GM23338 (cell line): ENCODE data around the gene SELENOK. TPM values are rescaled to one million over a fixed set of nuclear protein-coding genes. Genes with fewer than 3 reads are reported as not detected.

Experiments used
- ATAC-seq: fragments of 200-7000 bp; cut with Tn5 transposase; 3 replicates; pipeline ENCODE4 v1.9.1; 2020
- DNase-seq: peaks from one replicate; pipeline ENCODE4 v3.0.0-alpha.2; 2015; ENCODE audit warnings: low spot score
- H2AFZ ChIP-seq: fragments of 200-600 bp; sonication (generic); 2 replicates; pipeline ENCODE4 v1.8.0; 2016; ENCODE audit warnings: antibody characterized with exemption, mild to moderate bottlenecking, moderate library complexity
- H3F3A ChIP-seq: fragments of 200-600 bp; sonication (generic); replicated peaks from 2 replicates; pipeline ENCODE4 v1.8.0; 2017; ENCODE audit warnings: antibody characterized with exemption, mixed run types, low read depth
- H3K27ac ChIP-seq: fragments of 200-600 bp; sonication (generic); 2 replicates; pipeline ENCODE4 v1.6.1; 2016; ENCODE audit warnings: low read depth
- H3K27me3 ChIP-seq: fragments of 200-600 bp; sonication (generic); 2 replicates; pipeline ENCODE4 v1.8.0; 2016; ENCODE audit warnings: mild to moderate bottlenecking, mixed run types, moderate library complexity; ENCODE audit not compliant: insufficient read depth
- H3K36me3 ChIP-seq: fragments of 200-600 bp; sonication (generic); 2 replicates; pipeline ENCODE4 v1.8.0; 2016; ENCODE audit warnings: mild to moderate bottlenecking; ENCODE audit not compliant: insufficient read depth
- H3K4me1 ChIP-seq: fragments of 200-600 bp; sonication (generic); 2 replicates; pipeline ENCODE4 v1.8.0; 2016; ENCODE audit warnings: mild to moderate bottlenecking, moderate library complexity; ENCODE audit not compliant: insufficient read depth
- H3K4me2 ChIP-seq: fragments of 200-600 bp; sonication (generic); 2 replicates; pipeline ENCODE4 v1.7.1; 2017; ENCODE audit warnings: mixed run types
- H3K4me3 ChIP-seq: fragments of 200-600 bp; sonication (generic); 2 replicates; pipeline ENCODE4 v1.6.1; 2016; ENCODE audit warnings: mixed run types
- H3K79me2 ChIP-seq: fragments of 200-600 bp; sonication (generic); replicated peaks from 2 replicates; pipeline ENCODE4 v1.8.0; 2017; ENCODE audit warnings: mild to moderate bottlenecking; ENCODE audit not compliant: insufficient read depth
- H3K9me2 ChIP-seq: fragments of 200-600 bp; sonication (generic); 2 replicates; pipeline ENCODE4 v1.8.0; 2017; ENCODE audit not compliant: insufficient read depth
- H4K20me1 ChIP-seq: fragments of 200-600 bp; sonication (generic); replicated peaks from 2 replicates; pipeline ENCODE4 v1.8.0; 2017; ENCODE audit warnings: mild to moderate bottlenecking; ENCODE audit not compliant: insufficient read depth
- H3K27ac Mint-ChIP-seq: 2 replicates; pipeline ENCODE4 v1.8.0; 2020; ENCODE audit warnings: inconsistent platforms, mild to moderate bottlenecking, moderate library complexity, mixed read lengths
- H3K27me3 Mint-ChIP-seq: 3 replicates; pipeline ENCODE4 v1.8.0; 2022; ENCODE audit warnings: low read depth, mild to moderate bottlenecking, moderate library complexity, mixed read lengths, inconsistent platforms; ENCODE audit not compliant: insufficient read depth, poor library complexity
- H3K36me3 Mint-ChIP-seq: 3 replicates; pipeline ENCODE4 v1.8.0; 2021; ENCODE audit warnings: low read depth, mild to moderate bottlenecking, inconsistent platforms, moderate library complexity, mixed read lengths
- H3K4me1 Mint-ChIP-seq: 3 replicates; pipeline ENCODE4 v1.8.0; 2020; ENCODE audit warnings: mild to moderate bottlenecking, inconsistent platforms, mixed read lengths
- H3K4me3 Mint-ChIP-seq: 3 replicates; pipeline ENCODE4 v1.8.0; 2021; ENCODE audit warnings: moderate library complexity, mild to moderate bottlenecking, inconsistent platforms, mixed read lengths
- H3K9me3 Mint-ChIP-seq: 3 replicates; pipeline ENCODE4 v1.8.0; 2020; ENCODE audit warnings: moderate library complexity, mild to moderate bottlenecking, inconsistent platforms, mixed read lengths
- CREB1 ChIP-seq: fragments of 250-450 bp; sonication (Bioruptor Pico); IDR thresholded peaks from 2 replicates; pipeline ENCODE4 v1.5.0; 2020; ENCODE audit warnings: low read depth, mild to moderate bottlenecking, moderate library complexity
- EZH2phosphoT487 ChIP-seq: fragments of 200-600 bp; sonication (generic); IDR thresholded peaks from one replicate; pipeline ENCODE4 v1.8.1; 2018; ENCODE audit warnings: antibody characterized with exemption; ENCODE audit not compliant: unreplicated experiment
- JUNB ChIP-seq: IDR thresholded peaks from one replicate; pipeline ENCODE4 v1.6.1; 2016; ENCODE audit warnings: antibody characterized with exemption; ENCODE audit not compliant: unreplicated experiment
- NANOG ChIP-seq: IDR thresholded peaks from 2 replicates; pipeline ENCODE4 v1.6.1; 2016; ENCODE audit warnings: antibody characterized with exemption, borderline replicate concordance
- POLR2AphosphoS5 ChIP-seq: IDR thresholded peaks from 2 replicates; pipeline ENCODE4 v1.6.1; 2016; ENCODE audit warnings: antibody characterized with exemption, low read depth
- STAT1 ChIP-seq: IDR thresholded peaks from one replicate; pipeline ENCODE4 v1.6.1; 2016; ENCODE audit warnings: antibody characterized with exemption; ENCODE audit not compliant: unreplicated experiment
- ZNF114 ChIP-seq: fragments of 250-450 bp; sonication (Bioruptor Pico); IDR thresholded peaks from 2 replicates; pipeline ENCODE4 v1.5.0; 2020; ENCODE audit warnings: mild to moderate bottlenecking, moderate library complexity
- ZNF331 ChIP-seq: fragments of 250-450 bp; sonication (Bioruptor Pico); IDR thresholded peaks from 2 replicates; pipeline ENCODE4 v1.5.0; 2020; ENCODE audit warnings: low read depth, mild to moderate bottlenecking, moderate library complexity
- polyA plus RNA-seq: library from polyadenylated mRNA; unstranded; fragments of >200 nt; fragmentation: Nextera tagmentation; extraction: Ambion mirVana; gene quantifications from 2 replicates; pipeline ENCODE4 v1.2.1, GENCODE V29; 2016
- total RNA-seq: library from RNA; depleted of rRNA; stranded (reverse); fragments of >200 nt; shearing (Covaris generic); gene quantifications from 2 replicates; pipeline ENCODE4 v1.2.3, GENCODE V29; 2014
- TF ChIP-seq, protein P1 (sequence below): IDR thresholded peaks from 2 replicates; pipeline ENCODE4 v1.6.1; 2016; ENCODE audit warnings: antibody characterized with exemption
- TF ChIP-seq, protein P2 (sequence below): fragments of 250-450 bp; sonication (Bioruptor Pico); IDR thresholded peaks from 2 replicates; pipeline ENCODE4 v1.5.0; 2020; ENCODE audit warnings: mild to moderate bottlenecking, moderate library complexity
- TF ChIP-seq, protein P3 (sequence below): IDR thresholded peaks from one replicate; pipeline ENCODE4 v1.6.1; 2018; ENCODE audit warnings: antibody characterized with exemption; ENCODE audit not compliant: unreplicated experiment

Gene SELENOK
- total and polyA plus RNA-seq, 2 experiments from 2014 or later: 21.4 to 168 TPM

DNA sequence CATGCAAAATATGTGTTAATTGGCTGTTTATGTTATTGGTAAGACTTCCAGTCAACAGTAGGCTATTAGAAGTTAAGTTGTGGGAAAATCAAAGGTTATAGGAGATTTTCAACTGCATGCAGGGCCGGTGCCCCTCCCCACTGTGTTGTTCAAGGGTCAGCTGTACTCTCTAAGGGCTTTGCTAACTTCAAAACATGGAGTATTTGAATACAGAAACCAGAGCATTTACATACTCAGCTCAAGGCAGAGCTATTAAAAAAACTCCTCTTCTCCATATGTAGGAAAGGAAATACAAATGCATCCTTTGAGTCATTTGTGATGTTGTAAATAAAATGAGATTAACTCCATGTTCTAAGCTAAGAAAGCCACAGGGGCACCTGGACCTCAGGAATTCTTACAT is 28.5 kb downstream of the SELENOK start:
- Histone ChIP-seq H3K9me2 (no peaks in the 10 kb centered on the region), H3K36me3 (peaks cover 5% of the 10 kb centered on the region; the same call in 1 of the 2 replicates), H3K27me3 (no peaks in the 10 kb centered on the region), H3K4me1 (no peaks in the 10 kb centered on the region), H3K27ac (no peak overlapping the region), H3K4me3 (no peak overlapping the region), H2AFZ (no peak overlapping the region), H3F3A (no peaks in the 10 kb centered on the region), H3K4me2 (no peak overlapping the region), H4K20me1 (peaks cover 9% of the 10 kb centered on the region; the same call in 1 of the 2 replicates), H3K79me2 (peaks cover 1% of the 10 kb centered on the region; the same call in 1 of the 2 replicates)
- Mint-ChIP-seq H3K4me3 (no peak overlapping the region), H3K4me1 (no peaks in the 10 kb centered on the region), H3K27ac (no peak overlapping the region), H3K9me3 (no peaks in the 10 kb centered on the region), H3K27me3 (no peaks in the 10 kb centered on the region), H3K36me3 (peaks cover 39% of the 10 kb centered on the region)
- ATAC-seq (no peak), DNase-seq (no peak)
- TF ChIP-seq STAT1 (no peak), NANOG (no peak), JUNB (no peak), ZNF331 (CRISPR knock-in tag) (no peak), POLR2AphosphoS5 (no peak), ZNF114 (CRISPR knock-in tag) (no peak), EZH2phosphoT487 (no peak), CREB1 (CRISPR knock-in tag) (no peak)
- TF ChIP-seq, protein P1, sequence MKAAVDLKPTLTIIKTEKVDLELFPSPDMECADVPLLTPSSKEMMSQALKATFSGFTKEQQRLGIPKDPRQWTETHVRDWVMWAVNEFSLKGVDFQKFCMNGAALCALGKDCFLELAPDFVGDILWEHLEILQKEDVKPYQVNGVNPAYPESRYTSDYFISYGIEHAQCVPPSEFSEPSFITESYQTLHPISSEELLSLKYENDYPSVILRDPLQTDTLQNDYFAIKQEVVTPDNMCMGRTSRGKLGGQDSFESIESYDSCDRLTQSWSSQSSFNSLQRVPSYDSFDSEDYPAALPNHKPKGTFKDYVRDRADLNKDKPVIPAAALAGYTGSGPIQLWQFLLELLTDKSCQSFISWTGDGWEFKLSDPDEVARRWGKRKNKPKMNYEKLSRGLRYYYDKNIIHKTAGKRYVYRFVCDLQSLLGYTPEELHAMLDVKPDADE: no peak
- TF ChIP-seq, protein P2, sequence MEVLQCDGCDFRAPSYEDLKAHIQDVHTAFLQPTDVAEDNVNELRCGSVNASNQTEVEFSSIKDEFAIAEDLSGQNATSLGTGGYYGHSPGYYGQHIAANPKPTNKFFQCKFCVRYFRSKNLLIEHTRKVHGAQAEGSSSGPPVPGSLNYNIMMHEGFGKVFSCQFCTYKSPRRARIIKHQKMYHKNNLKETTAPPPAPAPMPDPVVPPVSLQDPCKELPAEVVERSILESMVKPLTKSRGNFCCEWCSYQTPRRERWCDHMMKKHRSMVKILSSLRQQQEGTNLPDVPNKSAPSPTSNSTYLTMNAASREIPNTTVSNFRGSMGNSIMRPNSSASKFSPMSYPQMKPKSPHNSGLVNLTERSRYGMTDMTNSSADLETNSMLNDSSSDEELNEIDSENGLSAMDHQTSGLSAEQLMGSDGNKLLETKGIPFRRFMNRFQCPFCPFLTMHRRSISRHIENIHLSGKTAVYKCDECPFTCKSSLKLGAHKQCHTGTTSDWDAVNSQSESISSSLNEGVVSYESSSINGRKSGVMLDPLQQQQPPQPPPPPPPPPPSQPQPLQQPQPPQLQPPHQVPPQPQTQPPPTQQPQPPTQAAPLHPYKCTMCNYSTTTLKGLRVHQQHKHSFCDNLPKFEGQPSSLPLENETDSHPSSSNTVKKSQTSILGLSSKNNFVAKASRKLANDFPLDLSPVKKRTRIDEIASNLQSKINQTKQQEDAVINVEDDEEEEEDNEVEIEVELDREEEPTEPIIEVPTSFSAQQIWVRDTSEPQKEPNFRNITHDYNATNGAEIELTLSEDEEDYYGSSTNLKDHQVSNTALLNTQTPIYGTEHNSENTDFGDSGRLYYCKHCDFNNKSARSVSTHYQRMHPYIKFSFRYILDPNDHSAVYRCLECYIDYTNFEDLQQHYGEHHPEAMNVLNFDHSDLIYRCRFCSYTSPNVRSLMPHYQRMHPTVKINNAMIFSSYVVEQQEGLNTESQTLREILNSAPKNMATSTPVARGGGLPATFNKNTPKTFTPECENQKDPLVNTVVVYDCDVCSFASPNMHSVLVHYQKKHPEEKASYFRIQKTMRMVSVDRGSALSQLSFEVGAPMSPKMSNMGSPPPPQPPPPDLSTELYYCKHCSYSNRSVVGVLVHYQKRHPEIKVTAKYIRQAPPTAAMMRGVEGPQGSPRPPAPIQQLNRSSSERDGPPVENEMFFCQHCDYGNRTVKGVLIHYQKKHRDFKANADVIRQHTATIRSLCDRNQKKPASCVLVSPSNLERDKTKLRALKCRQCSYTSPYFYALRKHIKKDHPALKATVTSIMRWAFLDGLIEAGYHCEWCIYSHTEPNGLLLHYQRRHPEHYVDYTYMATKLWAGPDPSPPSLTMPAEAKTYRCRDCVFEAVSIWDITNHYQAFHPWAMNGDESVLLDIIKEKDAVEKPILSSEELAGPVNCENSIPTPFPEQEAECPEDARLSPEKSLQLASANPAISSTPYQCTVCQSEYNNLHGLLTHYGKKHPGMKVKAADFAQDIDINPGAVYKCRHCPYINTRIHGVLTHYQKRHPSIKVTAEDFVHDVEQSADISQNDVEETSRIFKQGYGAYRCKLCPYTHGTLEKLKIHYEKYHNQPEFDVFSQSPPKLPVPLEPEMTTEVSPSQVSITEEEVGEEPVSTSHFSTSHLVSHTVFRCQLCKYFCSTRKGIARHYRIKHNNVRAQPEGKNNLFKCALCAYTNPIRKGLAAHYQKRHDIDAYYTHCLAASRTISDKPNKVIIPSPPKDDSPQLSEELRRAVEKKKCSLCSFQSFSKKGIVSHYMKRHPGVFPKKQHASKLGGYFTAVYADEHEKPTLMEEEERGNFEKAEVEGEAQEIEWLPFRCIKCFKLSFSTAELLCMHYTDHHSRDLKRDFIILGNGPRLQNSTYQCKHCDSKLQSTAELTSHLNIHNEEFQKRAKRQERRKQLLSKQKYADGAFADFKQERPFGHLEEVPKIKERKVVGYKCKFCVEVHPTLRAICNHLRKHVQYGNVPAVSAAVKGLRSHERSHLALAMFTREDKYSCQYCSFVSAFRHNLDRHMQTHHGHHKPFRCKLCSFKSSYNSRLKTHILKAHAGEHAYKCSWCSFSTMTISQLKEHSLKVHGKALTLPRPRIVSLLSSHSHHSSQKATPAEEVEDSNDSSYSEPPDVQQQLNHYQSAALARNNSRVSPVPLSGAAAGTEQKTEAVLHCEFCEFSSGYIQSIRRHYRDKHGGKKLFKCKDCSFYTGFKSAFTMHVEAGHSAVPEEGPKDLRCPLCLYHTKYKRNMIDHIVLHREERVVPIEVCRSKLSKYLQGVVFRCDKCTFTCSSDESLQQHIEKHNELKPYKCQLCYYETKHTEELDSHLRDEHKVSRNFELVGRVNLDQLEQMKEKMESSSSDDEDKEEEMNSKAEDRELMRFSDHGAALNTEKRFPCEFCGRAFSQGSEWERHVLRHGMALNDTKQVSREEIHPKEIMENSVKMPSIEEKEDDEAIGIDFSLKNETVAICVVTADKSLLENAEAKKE (CRISPR knock-in tag): no peak
- TF ChIP-seq, protein P3, sequence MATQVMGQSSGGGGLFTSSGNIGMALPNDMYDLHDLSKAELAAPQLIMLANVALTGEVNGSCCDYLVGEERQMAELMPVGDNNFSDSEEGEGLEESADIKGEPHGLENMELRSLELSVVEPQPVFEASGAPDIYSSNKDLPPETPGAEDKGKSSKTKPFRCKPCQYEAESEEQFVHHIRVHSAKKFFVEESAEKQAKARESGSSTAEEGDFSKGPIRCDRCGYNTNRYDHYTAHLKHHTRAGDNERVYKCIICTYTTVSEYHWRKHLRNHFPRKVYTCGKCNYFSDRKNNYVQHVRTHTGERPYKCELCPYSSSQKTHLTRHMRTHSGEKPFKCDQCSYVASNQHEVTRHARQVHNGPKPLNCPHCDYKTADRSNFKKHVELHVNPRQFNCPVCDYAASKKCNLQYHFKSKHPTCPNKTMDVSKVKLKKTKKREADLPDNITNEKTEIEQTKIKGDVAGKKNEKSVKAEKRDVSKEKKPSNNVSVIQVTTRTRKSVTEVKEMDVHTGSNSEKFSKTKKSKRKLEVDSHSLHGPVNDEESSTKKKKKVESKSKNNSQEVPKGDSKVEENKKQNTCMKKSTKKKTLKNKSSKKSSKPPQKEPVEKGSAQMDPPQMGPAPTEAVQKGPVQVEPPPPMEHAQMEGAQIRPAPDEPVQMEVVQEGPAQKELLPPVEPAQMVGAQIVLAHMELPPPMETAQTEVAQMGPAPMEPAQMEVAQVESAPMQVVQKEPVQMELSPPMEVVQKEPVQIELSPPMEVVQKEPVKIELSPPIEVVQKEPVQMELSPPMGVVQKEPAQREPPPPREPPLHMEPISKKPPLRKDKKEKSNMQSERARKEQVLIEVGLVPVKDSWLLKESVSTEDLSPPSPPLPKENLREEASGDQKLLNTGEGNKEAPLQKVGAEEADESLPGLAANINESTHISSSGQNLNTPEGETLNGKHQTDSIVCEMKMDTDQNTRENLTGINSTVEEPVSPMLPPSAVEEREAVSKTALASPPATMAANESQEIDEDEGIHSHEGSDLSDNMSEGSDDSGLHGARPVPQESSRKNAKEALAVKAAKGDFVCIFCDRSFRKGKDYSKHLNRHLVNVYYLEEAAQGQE: no peak
